GM19328 (cell line): ENCODE results near the gene P3H2.

Source experiments
- ATAC-seq: cut with Tn5 transposase; IDR thresholded peaks from one replicate; pipeline ENCODE4 v1.9.1; 2021; ENCODE audit warnings: mild to moderate bottlenecking, moderate library complexity; ENCODE audit not compliant: unreplicated experiment

P3H2 gene

DNA sequence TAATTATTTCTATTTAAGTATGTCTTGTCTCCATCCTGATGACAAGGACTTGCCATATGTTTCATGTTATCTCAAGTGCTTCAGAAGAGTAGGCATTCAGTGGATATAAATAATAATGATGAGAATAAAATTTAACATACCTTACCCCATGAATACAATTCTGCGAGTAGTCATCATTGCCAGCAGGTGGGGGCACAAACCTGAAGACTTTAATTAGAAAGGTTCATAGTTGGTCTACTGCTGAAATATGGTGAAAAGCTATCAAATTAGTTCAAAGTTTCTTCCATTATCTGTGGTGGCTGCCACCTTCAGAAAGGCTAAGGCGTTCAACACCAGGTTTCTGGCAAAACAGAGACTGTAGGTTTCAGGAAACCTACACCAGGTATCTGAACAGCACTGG is 100.9 kb downstream of the P3H2 start:
- ATAC-seq: no peak

DNA sequence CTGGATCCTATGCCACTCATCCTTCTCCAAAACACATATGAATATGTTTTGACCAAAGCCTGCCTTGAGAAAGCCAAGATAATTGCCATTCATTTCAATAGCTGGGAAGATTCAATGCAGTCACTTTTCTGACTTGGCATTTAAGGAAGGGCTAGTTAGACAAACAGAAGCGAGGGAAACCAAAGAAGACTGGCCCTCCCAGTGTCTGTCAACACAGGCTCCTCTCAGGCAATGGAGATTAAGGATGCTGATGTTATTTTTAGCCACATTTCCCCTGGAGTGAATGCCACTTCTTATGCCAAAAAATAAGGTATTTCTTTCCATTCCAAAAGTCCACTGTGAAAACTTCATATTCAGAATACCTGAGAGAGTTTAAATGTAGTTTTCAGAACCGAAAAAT is 101.7 kb downstream of the P3H2 start:
- no peak for ATAC-seq

DNA sequence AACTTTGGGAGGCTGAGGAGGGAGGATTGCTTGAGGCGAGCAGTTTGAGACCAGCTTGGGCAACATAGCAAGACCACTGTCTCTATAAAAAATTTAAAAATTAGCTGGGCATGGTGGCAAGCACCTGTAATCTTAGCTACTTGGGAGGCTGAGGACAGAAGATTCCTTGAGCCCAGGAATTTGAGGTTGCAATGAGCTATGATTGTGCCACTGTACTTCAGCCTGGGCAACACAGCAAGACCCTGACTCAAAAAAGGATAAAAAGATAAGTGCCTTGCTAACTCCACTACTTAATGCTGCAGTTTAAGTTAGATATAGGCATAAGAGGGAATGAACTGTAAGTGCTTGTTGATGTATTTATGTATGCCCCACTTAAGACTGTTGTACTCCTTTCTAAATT is 102.2 kb downstream of the P3H2 start:
- no peak for ATAC-seq

DNA sequence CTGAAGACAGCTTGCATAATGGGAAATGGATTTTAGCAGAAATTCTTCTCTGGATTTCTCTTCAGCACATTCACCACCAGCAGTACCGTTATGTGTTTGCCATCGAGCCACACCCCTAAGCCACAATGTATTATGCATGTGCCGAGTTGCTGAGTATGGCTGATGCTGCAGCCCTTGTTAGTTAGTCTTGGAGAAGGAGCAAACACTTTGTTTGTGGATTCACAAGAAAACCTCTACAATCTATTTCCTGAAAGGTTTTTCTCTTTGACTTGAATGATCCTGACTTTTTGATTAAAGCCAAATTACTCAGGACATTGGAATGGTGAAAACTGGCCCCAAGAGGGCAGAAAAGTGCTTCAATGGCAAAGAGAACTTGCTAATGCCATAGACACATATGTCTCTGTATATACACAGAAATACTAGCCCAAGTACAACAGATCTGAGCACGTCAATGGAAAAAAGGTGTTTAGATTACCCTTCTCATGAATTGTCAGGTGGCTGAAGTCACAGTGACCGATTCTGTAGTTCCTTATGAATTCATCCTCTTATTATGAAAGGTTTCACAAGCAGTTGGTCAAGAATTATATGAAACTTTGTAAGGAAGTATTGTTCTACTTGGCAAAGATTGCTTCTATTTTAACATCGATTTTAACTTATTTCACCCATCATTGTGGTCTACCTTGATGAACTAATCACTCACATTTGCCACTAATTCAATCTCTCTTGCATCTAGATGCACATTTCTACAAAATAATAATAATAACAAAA is 103.0 kb downstream of the P3H2 start:
- ATAC-seq: no peak

DNA sequence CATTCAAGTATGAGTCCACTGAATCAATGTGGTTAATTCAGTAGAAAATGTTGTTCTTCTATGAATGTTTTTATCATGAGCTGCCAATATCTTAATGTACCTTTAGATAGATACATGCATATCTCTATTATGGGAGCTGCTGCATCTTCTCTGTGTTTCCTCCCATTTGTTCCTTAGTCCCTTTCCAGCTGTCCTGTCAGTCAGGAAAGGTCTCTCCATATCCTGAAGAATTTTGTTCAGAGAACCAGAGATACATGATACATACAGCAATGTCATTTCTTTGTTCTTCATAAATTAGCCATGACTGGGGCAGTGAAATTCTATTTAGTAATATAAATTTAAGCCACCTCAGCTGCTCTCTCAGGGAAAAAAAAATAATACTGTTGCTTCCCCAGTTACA is 103.7 kb downstream of the P3H2 start:
- ATAC-seq: no peak

DNA sequence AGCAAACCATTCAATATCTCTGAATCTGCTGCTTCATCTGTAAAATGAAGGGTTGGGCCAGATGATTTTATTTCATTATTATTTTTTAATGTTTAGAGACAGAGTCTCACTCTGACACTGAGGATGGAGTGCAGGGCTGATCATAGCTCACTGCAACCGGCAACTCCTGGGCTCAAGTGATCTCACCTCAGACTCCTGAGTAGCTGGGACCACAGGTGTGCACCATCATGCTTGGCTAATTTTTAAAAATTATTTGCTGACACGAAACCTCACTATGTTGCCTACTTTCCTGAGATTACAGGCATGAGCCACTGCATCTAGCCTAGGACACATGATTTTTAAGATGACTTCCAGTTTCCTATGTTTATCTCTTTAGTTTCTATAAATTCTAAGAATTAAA is 105.8 kb downstream of the P3H2 start:
- no peak for ATAC-seq

DNA sequence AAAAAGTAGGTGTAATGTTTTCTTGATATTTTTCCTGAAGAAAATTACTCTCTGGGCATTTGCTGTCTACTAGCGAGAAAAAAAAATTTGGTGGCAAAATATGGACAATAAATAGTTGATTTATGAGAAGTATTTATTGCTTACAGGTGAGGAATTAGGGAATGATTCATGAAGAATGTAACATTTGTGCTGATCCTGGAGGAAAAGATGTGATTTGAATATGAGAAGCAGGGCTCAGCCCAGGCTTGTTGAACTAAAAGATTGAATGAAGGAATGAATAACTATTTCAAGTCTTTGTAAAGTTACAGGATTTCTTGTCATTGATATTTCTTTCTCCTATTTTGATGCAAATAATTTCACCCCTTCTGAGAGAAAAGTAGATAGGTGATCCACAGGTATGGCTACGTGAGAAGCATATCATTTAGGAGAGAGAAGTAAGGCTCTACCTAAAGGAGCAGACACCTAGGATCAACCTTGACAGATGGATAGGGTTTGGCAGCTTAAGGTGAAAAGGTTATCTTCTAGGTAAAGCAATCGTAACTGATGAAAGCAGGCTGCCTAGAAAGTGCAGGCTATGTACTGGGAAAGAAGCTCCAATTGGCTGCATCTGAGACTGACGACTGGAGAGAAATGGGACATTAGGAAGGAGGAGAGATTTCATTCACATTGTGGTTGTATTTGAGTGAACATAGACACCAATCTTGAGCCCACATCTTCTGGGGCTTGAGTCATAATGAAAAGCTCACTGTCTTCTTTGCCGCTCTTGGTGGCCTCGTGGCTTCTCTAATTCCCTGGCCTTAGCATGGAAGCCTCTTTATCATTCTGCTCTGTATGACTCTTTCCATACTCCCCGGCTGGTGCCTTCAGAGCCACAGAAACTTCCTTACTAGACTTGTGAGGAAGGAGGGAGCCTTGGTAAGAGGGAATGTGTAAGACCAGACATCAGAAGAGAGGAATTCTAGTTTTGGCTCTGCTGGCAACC is 106.5 kb downstream of the P3H2 start:
- ATAC-seq: no peak

DNA sequence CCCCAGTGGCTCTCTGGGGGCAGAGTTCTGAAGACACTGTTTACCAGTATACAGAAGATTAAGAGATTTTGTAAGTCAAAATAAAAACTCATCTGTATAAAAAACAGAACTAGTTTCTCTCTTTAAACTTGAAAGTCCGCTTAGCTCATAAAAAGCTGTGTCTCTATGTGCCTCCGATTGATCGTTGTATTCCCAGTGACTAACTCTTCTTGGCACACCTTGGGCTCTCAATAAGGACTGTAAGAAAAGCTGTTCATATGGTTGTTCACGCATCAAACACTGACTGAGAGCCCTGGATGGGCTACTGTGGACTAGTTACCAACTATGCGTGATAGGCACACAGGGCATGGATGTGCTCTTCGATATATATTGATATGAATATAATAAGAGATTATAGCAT is 107.9 kb downstream of the P3H2 start:
- no peak for ATAC-seq

DNA sequence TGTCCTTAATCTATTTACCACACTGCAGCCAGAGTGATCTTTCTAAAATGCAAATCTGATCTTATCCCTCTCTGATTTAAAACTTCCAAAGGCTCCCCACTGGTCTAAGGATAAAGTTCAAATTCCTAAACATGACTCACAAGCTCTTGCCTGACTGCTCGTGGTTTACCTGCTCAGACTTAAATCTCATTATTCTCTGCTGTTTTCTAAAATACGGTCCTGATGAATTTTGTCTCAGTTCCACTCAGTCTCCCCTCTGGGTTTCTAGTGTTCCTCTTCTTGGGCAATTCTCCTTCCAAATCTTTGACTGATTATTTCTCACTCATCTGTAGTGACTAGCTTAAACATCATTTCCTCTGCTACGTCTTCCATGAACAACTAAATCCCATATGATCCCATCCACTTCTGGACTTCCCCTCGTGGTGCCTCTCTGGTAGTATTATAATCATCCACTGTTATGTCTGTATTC is 108.3 kb downstream of the P3H2 start:
- no peak for ATAC-seq

DNA sequence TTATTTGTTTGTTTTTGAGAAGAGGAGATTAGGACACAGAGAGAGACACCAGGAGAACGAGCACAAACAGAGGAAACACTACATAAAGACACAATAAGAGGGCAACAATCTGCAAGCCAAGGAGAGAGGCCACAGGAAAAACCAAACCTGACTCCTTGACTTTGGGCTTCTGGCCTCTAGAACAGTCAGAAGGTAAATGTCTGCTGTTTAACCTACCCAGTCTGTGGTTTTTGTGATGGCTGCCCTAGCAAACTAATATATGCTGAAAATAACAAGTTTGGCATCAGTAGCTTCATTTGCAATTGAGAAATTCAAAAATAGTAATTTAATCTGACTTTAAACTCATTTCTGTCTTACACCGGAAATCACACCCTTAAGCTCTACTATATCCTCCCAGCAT is 110.2 kb downstream of the P3H2 start:
- ATAC-seq: no peak

DNA sequence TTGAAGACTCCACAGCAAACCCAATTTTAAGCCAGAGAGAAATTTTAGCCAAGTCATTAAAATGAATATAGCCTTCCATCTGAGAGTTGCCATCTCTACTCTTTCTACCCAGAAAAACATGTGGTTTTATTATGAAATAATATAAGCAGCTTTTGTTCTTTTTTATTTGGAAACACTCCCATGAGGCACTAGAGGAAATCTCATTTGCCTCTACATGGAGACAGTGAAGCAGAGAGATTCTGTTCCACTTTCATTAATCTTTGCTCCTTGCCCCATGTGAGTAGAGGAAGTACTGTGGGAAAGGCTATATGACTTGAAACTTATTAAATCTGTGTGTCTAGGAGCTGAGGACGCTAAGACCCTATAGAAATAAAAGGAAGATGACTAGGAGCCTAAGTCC is 111.1 kb downstream of the P3H2 start:
- ATAC-seq: no peak

DNA sequence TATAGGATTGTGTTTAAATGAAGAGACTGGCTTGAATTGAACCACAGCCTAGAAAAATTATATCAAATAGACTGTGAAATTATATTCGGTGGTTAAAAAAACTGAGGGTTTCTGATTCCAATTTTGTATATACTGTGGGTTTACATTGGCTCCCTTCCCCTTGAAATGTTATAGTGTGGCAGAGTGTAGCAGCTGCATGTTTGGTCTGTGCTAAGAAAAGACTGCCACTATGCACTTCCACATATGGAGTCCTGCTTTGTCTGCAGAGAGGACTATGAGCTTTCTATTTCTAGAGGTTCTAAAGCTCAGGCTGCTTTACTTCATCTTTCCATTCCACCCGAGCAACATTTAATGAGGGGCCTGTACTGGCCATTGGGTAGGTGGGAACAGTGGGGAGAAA is 112.3 kb downstream of the P3H2 start:
- ATAC-seq: no peak

DNA sequence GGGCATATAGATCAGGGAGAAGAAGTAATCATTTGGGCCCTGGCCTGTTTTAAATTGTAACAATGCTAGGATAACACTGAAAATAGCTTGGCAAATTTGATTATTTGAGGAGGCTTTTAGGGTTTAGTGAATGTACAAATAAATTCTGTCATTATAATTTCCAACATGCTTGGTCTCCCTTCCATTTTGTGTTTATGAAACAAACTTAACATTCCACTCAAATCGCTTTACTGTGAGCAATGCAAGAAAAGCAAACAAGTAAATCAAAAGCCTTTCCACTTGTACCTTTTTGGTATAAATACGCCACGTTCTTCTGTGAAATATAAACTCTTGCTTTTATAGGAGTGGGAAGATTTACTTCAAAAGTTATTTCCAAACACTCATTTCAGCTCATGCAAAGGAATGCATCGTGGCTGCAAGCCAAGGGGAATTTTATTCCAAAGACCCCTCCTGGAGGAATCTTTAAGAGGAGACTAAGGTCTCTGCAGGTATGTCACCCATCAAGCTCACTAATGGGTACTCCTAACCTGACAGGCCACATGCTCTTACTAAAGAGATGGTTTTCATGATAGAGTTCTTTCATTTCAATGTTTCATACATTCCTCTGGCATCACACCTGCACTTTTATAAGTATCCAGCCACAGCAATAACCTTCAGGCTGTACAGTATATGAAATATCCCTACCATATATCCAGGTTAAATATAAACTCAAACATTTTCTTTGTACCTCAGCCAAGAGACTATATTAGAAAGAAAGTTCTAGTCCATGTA is 115.2 kb downstream of the P3H2 start:
- ATAC-seq: no peak

DNA sequence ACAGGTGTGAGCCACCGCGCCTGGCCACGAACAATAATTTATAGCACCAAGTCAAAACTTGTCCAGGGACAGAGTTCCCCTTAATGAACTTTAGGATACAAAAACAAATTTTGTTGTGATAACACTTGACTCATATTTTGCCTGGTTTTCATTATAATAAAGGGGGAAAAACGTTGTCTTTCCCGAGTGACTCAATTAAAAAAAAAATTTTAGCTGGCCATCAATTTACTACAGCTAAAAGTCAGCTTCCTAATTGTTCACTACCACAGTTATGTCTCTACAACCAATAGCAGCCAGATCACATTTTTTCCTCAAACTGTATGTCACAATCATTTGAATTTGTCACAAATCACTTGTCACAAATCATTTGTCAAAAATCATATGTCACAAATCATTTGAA is 116.0 kb downstream of the P3H2 start:
- ATAC-seq: no peak

DNA sequence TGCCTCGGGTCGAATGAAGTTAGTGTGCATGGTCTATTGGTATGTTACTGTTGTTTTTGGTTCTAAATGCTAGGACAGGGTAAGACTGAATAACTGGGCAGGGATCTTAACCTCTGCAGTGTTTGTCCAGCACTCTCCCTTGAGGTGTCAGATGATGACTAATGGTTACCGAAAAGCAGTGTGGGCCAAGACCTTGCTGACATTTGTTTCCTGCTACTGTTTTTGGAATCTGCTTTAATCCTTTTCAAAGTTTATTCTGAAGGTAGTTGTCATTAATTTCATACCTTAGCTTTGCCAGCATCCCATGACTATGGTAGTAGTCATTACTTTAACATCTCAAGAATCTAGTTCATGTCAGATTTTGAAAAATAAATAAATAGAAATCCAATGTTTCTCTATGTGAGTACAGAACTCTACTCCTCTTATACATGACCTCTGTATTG is 117.0 kb downstream of the P3H2 start:
- no peak for ATAC-seq

DNA sequence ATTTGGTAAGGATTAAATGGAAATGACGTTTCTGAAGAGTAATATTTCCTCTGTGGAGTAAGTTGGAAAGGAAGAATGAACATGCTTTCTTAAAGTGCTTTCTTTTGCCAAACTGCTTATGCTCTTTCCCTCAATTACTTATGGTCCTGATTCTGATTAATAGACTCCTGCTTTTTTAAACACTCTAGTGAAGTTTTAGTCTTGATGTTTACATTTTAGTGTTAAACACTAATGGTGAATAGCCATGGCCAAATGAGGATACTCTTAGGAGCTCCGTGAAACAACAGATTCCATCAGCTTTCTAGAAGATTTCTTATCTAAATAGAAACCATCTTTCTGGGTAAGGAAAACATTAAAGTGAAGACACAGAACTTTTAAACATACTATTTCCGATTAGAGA is 117.6 kb downstream of the P3H2 start:
- no peak for ATAC-seq

DNA sequence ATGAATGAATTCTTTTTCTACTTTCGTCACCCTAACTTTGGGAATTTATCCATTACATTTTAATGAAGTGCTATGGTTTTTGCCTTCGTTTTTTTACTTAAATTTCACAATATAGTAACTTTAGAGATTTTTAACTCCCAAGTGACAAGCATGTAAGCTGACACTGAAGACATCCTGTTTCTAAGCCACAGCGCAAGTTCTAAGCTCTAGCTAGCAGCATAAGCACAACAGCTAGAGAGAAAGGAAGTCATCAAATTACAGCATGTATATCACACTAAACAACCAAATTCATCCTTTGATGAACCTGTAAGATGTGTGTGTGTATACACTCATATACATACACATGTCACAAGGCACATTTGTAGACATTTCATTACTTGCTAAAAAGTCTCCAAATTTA is 119.3 kb downstream of the P3H2 start:
- ATAC-seq: no peak

DNA sequence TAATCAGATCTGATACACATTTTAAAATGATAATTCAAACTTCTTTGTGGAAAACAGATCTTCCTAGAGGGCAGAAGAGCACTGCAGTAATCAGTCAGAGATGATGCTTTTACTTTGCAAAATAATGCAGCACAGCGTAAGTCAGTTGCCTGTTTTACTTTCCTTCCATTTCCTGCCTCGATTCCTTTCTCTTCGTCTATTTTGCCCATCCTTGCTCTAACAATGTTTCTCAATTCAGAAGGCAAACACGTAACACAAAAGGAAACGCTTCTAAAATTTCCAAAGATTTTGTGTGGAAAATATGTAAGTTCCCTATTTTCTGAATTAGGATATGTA is 119.9 kb downstream of the P3H2 start:
- ATAC-seq: no peak

DNA sequence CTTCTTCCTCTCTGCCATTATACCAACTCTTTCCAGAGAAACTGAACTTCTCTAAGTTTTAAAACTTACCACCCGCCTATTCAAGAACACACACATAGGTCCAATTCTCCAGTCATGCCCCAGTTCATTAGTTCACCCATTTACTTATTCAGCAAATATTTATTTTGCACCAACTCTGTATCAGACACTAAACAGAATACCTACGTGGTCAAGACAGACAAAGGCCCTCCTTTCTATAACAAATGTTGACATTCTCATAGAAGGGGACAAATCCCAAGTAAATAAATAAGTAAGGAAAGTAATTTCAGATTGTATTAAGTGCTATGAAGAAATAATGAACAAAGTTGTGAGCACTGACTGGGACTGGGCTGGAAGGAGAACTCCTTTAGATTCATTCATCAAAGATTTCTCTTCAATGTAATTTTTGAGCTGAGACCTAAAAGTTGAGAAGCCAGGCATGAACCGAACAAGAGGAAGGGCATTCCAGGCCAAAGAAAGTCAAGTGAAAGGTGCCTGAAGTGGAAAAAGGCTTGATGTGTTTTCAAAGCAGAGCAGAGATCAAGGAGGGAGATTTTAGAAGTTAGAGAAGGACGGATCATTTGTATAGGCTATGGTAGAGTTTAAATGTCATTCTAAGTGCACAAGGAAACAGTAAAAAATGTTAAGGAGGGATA is 120.4 kb downstream of the P3H2 start:
- ATAC-seq: no peak

DNA sequence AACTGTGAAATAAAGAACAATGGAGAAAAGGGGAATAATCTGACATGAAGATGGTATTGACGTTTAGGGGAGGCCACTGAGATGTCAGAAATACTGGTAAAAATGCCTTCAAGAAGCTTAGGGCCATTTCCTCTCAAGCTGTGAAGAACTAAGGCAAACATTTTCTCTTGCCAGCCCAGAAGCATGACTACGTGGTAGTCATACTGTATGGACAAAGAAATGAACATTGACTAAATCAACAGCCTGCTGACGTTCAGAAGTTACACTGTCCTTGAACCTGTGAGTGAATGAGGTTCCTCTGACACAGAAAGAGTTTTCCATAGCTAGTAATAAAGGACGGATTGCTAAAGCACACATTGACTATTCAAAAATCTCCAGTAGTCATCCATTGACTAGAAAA is 121.0 kb downstream of the P3H2 start:
- ATAC-seq: no peak

DNA sequence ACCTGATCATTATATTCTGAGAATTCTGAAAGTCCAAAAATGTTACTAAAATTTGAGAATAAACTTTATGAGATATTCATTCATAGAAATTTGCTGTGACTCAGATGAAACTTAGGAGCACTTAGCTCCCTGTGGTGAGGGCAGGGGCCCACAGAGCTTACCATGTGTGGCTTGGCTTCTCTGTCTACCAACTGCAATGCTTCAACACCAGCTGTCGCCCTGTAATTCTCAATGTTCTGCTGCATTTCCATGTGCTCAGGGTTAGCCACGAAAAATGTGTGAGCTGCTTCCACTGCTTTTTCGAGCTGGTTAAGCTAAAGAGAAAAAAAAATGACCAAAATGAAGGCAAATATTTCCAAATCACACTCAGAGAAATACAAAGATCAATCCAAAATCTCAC is 125.6 kb downstream of the P3H2 start:
- ATAC-seq: no peak
